Bronchial epithelial cell (primary cell): ENCODE data around the gene SPATS2L. TPM values are rescaled to one million over a fixed set of nuclear protein-coding genes. Genes with fewer than 3 reads are reported as not detected.

Source experiments
- DNase-seq: peaks from one replicate; pipeline ENCODE4 v3.0.0-alpha.2; 2010; ENCODE audit warnings: low read depth
- FAIRE-seq: peaks from 2 replicates; lab custom pipeline; 2011; peaks lifted over from hg19 to GRCh38; lab: Jason Lieb, UNC
- H3K27me3 ChIP-seq: 2 replicates; pipeline ENCODE4 v1.5.1; 2011; ENCODE audit warnings: low read length; ENCODE audit not compliant: control insufficient read depth, insufficient read depth
- H3K36me3 ChIP-seq: 2 replicates; pipeline ENCODE4 v1.5.1; 2011; ENCODE audit warnings: low read length; ENCODE audit not compliant: control insufficient read depth, insufficient read depth
- H3K4me3 ChIP-seq: 2 replicates; pipeline ENCODE4 v1.5.1; 2011; ENCODE audit warnings: mild to moderate bottlenecking, low read depth, low read length, control low read depth
- total RNA-seq: library from RNA; depleted of rRNA; stranded (reverse); fragments of >200 nt; gene quantifications from 2 replicates; pipeline ENCODE4 v1.2.1, GENCODE V29; 2014
- TF ChIP-seq, protein P1 (sequence below): IDR thresholded peaks from 2 replicates; pipeline ENCODE4 v1.5.1; 2011; ENCODE audit warnings: mild to moderate bottlenecking, moderate library complexity, low read length, control low read depth, inconsistent platforms; ENCODE audit not compliant: insufficient read depth, severe bottlenecking

Gene SPATS2L
- total RNA-seq, 1 donor from 2014 or later: 37.6 TPM

DNA sequence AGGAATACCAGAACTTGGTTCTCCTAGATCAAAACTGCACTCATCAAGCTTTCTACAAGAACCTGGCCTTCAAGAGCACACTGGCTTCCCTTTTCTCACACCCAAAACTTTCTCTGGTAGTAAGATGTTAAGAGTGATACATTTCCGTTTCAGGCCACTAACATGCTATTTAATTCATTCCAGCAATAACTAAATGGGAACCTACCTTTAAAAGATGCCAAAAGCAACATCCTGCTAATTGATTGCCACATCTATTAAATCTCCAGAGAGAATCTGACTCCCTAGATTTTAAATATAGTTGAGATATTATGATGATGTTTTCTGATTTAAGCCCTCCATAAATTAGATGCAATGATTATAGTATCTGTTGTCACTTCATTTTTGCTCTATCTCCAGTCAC lies 131.8 kb downstream of the SPATS2L start:
- Histone ChIP-seq H3K4me3 (no peak overlapping the region), H3K36me3 (peaks cover 12% of the 10 kb centered on the region), H3K27me3 (no peaks in the 10 kb centered on the region)
- TF ChIP-seq, protein P1, sequence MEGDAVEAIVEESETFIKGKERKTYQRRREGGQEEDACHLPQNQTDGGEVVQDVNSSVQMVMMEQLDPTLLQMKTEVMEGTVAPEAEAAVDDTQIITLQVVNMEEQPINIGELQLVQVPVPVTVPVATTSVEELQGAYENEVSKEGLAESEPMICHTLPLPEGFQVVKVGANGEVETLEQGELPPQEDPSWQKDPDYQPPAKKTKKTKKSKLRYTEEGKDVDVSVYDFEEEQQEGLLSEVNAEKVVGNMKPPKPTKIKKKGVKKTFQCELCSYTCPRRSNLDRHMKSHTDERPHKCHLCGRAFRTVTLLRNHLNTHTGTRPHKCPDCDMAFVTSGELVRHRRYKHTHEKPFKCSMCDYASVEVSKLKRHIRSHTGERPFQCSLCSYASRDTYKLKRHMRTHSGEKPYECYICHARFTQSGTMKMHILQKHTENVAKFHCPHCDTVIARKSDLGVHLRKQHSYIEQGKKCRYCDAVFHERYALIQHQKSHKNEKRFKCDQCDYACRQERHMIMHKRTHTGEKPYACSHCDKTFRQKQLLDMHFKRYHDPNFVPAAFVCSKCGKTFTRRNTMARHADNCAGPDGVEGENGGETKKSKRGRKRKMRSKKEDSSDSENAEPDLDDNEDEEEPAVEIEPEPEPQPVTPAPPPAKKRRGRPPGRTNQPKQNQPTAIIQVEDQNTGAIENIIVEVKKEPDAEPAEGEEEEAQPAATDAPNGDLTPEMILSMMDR: no peak
- no peak for DNase-seq
- no peak for FAIRE-seq

DNA sequence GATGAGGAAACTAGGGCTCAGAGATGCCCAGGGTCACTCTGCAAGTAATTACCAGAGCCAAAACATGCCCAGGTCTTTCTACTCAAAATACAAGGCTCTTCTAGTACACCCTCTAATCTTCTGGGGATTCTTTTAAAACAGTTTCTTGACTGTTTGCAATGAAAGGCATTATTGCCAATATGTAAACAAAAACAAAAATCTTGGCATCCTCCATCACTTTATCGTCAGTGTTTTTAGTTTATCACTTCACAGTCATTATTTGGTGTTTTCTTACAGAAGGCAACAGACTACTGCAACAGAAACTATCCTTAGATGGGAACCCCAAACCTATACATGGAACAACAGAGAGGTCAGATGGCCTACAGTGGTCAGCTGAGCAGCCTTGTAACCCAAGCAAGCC lies 132.4 kb downstream of the SPATS2L start:
- TF ChIP-seq, protein P1: no peak
- H3K4me3 ChIP-seq: no peak overlapping the region
- peaks cover 14% of the 10 kb centered on the region for H3K36me3 ChIP-seq
- no peak for FAIRE-seq
- H3K27me3 ChIP-seq: no peaks in the 10 kb centered on the region
- DNase-seq: no peak

DNA sequence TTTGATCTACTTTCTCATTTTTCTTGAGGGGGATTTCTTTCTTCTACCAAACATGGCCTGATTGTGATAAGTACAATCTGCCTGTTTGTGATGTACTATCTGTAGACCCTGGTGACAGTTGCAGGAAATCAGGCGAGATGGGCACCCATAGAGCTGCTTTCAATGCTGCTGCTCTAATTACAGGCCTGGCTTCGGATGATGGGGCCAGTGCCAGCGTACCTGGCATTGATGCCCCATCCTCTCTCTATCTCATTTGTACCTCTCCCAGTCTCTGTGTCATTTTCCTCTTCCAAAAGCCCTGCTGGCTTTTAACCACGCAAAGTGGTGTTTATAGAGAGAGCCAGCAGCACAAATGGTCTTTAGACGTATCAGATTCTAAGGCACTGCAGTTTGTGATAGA lies 133.5 kb downstream of the SPATS2L start:
- Histone ChIP-seq H3K36me3 (peaks cover 16% of the 10 kb centered on the region), H3K4me3 (no peak overlapping the region), H3K27me3 (no peaks in the 10 kb centered on the region)
- DNase-seq (no peak), FAIRE-seq (no peak)
- TF ChIP-seq, protein P1: no peak

DNA sequence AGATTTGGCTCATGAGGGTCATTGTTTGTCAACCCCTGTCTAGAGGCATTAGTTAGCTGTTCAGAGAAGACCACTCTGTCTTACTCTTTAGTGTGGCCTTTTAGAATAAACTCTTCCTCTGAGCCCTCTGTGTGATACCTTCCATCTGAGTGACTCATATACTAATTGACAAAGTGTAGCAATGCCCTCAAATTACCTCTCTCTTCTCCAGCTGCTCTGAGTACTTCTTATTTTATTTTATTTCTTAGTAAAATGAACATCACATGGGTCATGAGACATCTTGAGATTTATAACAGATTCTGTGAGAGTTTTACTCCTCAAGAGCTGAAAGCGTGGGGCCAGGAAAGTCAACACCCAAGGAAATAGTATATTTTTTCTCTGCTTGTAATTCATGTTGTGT lies 136.0 kb downstream of the SPATS2L start:
- TF ChIP-seq, protein P1: no peak
- H3K36me3 ChIP-seq: peaks cover 15% of the 10 kb centered on the region
- FAIRE-seq (no peak), DNase-seq (no peak)
- no peaks in the 10 kb centered on the region for H3K27me3 ChIP-seq
- no peak overlapping the region for H3K4me3 ChIP-seq

DNA sequence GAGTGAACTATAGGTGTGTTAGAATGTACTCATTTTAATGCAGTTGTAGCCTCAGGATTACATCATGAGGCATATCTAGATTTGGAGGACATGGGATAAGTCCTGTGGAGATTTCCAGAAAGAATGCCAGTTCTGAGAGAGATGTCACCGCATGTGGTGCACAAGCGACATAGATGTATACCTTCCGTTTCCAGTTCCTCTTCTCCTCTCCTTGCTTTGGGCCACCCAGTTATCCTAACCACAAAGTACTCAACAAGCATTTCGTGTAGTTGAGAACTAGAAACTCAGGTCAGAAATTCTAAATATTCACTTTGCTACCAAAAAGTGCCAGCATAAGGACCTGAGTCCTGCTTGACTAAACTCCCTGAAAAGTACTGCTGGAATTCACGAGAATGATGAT lies 136.9 kb downstream of the SPATS2L start:
- Histone ChIP-seq H3K27me3 (no peaks in the 10 kb centered on the region), H3K36me3 (peaks cover 11% of the 10 kb centered on the region), H3K4me3 (no peak overlapping the region)
- no peak for DNase-seq
- FAIRE-seq: no peak
- TF ChIP-seq, protein P1: no peak

DNA sequence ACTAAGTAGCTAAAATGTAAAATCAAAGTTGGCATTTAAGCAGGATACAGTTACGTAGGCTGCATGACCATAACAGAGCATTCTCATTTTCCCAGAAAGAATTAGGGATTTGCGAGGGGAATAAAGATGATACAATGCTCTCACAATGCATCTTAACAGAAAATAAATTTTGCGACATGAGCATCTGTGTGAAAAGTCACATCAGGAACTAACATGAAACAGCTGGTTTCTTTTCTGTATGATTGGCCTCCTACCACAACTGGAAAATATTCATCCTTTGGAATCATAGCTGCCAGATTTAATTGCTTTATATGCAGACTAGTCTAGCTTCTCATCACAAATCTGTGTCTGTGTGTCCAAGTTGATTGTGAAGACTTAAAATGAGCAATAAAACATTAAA lies 137.4 kb downstream of the SPATS2L start:
- DNase-seq (no peak), FAIRE-seq (no peak)
- peaks cover 11% of the 10 kb centered on the region for H3K36me3 ChIP-seq
- TF ChIP-seq, protein P1: no peak
- no peak overlapping the region for H3K4me3 ChIP-seq
- H3K27me3 ChIP-seq: no peaks in the 10 kb centered on the region
